ENCODE measurements around the gene VASH2.

Gene VASH2

GRCh38 chr1:212945056-212945455, 5.3 kb upstream of the VASH2 start:
- TF ChIP-seq CTCF (IDR thresholded peaks at IDR 0.05; ENCODE audit: borderline replicate concordance, insufficient read depth, low read depth, low read length): no peak
- no peak overlapping the region for H3K4me3 ChIP-seq (ENCODE audit: low read depth, low read length)

- no peak overlapping the region for H3K4me3 ChIP-seq (ENCODE audit: low read depth, low read length)
- TF ChIP-seq CTCF (IDR thresholded peaks at IDR 0.05; ENCODE audit: borderline replicate concordance, insufficient read depth, low read depth, low read length): no peak
Measured at GRCh38 chr1:212945463-212946160, 4.7 kb upstream of the VASH2 start.

- no peak overlapping the region for H3K4me3 ChIP-seq (ENCODE audit: low read depth, low read length)
- TF ChIP-seq CTCF (IDR thresholded peaks at IDR 0.05; ENCODE audit: borderline replicate concordance, insufficient read depth, low read depth, low read length): no peak
Measured at GRCh38 chr1:212946872-212947271, 3.5 kb upstream of the VASH2 start.

GRCh38 chr1:212949771-212950170, 570 bp upstream of the VASH2 start:
- H3K4me3 ChIP-seq (ENCODE audit: low read depth, low read length): peak overlapping the region; percentile 50
- no peak for TF ChIP-seq CTCF (IDR thresholded peaks at IDR 0.05; ENCODE audit: borderline replicate concordance, insufficient read depth, low read depth, low read length)

- peak overlapping the region; percentile 81 for H3K4me3 ChIP-seq (ENCODE audit: low read depth, low read length)
- TF ChIP-seq CTCF (IDR thresholded peaks at IDR 0.05; ENCODE audit: borderline replicate concordance, insufficient read depth, low read depth, low read length): no peak
Measured at GRCh38 chr1:212951126-212951946, 995 bp downstream of the VASH2 start.

- H3K4me3 ChIP-seq (ENCODE audit: low read depth, low read length): peak overlapping the region; percentile 81
- no peak for TF ChIP-seq CTCF (IDR thresholded peaks at IDR 0.05; ENCODE audit: borderline replicate concordance, insufficient read depth, low read depth, low read length)
Measured at GRCh38 chr1:212951947-212952640, 1.8 kb downstream of the VASH2 start.

All from GM12875 (cell line).